ENCODE measurements around the gene HIVEP3.

HIVEP3 gene

DNA sequence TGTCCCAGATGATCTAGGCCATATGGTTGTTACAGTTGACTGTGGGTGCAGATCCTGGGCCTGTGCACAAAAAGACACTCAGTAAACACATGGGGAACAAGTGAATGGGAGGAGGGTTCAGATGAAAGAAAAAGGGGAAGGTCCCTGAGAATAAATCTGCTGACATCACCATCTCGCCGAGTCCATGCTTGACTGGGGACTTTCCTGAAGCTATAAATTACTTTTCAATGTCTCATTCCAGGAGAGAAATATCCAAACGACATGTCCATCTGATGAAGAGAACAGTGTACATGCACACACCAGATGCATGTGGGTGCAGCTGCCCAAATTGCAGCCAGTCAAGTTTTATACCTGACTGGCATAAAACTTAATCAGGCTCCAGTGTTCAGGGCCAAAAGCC, 109.0 kb downstream of the HIVEP3 start:
- peak; percentile 21 for DNase-seq

GRCh38 chr1:41807390-41807789, 111.3 kb downstream of the HIVEP3 start:
- no peak for DNase-seq

DNA sequence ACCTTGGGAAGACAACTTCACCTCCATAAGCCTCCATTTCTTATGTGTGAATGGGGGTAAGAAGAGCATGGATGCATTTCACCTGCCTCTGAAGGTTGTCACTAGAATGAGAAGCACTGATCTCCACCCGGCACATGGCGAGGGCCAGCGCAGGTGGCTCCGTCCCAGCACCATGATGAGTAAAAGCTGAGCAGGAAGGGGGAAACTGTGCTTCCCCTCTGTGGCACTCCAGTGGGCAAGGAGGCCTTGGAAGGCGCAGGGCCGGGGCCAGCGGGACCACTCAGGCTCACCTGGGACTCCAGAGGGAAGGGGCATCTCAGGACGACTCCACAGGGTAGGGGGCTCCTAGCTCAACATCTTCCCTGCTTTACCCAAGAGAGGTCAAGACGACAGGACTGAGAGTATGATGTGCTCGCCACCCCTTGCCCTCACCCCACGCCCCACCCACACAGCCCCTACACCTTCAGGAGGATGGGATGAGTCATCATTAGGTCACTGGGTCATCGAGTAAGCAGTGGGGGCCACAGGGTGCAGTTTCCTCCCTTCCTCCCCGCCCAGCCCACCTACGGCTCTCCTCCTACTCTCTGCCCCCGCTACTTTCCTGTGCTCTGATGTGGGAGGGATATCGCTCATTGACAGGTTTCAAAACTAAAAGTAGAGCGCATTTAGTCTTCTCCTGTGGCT, 112.1 kb downstream of the HIVEP3 start:
- no peak for DNase-seq

GRCh38 chr1:41805771-41806471, 112.8 kb downstream of the HIVEP3 start:
- DNase-seq = no peak

GRCh38 chr1:41804176-41804575, 114.5 kb downstream of the HIVEP3 start:
- DNase-seq = peak; percentile 48

DNA sequence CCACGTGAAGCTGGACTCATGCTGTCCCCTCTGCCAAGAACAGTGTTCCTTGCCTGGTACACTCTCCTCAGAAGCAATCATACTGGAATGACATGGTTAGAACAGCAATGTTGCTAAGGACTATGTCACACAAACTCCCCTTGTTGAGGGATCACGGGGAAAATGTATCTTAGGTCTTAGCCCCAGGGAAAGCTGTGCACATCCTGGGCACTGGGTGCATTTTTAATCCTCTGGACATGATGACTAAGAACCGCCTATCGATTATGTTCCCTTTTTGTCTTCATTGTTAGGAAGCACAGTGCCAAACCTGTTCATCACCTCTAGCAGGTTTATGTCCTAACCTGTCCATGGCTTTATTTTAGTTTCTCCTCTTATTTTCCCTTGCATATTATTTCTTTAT, 115.1 kb downstream of the HIVEP3 start:
- DNase-seq = peak; percentile 48

DNA sequence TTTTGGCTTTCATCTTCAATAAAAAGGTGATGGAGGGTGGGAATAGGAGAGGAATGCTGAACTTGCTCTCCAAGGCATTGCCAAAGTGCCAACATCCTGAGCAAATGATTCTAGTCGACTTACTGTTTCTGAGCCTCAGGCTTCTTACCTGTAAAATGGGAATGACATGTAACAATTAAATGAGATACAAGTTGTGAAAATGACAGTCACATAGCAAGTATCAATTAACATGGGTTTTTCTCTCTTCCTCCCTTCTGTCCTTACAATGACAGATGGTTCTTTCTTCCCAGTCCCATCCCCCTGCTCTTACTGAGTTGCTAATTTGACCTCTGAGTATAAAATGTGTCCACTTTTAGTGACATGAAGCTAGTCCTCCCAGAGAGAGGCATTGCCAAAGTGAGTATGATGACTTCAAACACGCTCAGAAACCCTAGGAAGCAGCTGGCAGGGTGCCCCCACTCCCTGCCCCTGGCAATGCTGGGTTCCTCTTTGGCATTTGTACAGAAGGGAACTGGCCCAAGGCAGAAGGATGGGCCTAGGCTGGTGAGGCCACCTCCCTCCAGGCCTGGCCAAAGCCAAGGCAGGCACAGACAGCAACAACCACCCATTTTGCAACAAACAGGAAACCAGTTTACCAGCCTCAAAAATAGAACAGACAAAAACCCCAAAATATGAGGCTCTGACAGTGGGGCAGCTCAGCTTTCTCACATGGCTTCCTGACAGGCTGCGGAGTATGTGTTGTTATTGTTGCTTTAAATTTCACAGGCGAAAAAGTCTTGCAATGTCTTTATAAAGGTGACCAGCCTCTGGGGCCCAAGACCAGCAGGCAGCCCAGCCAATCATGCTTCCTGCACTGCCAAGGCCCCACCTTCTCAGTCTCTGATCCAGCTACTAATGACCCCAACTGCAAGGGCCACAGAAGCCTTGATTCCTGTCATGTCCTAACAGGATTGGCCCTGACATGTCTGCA, 115.9 kb downstream of the HIVEP3 start:
- peak; percentile 99 for DNase-seq

GRCh38 chr1:41800311-41800829, 118.4 kb downstream of the HIVEP3 start:
- no peak for DNase-seq

- DNase-seq = peak; percentile 40
These were observed 119.0 kb downstream of the HIVEP3 start for GRCh38 chr1:41799723-41800122.

DNA sequence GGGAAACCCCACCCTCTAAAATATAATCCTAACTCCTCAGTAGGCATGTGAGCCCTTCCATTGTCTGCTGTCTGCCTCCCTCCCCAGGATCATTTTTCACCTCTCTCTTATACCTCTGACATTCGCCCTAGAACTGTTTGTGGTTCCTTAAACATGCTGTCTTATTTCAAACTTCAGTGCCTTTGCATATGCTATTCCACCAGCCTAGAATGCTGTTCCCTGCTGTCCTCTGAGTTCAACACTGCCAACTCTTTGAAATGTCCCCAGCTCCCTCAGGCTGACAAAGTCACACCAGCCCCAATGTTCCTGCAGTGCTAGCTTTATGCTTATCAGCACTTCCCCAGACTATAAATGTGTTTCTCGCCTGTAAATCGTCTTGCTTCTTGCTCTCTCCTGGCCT, 119.5 kb downstream of the HIVEP3 start:
- no peak for DNase-seq

GRCh38 chr1:41795205-41795762, 123.4 kb downstream of the HIVEP3 start:
- peak; percentile 16 for DNase-seq

GRCh38 chr1:41794031-41794430, 124.7 kb downstream of the HIVEP3 start:
- DNase-seq = no peak

DNA sequence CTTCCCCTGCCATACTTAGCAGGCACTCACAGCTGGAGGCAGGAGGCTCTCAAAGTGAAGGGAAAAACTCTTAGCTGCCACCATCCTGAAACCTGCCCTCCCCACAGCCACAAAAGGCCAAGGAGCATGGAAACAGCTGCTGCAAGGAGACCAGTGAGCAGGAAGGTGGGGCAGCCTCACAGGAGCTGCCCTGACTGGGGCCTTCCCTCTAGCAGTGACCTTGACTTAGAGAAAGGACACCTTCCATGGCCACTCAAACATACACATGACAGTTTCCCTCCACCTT, 126.3 kb downstream of the HIVEP3 start:
- no peak for DNase-seq

- DNase-seq = peak; percentile 26
These were observed 126.8 kb downstream of the HIVEP3 start for GRCh38 chr1:41791667-41792484.

DNA sequence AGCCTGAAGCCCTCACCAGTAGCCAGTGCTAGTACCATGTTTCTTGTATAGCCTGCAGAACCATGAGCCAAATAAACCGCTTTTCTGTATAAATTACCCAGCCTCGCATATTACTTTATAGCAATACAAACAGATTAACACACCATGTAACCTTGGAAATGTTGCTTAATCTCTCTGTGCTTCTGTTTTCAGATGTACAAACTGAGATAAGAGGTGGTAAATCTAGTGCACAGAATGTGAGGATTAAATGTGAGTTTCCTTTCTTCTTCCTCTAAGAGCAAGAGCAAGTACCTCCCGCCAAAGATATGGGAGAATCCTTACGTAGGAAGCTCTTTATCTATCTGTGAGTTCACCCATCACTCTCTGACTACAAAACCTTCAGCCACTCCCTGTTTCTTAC, 128.4 kb downstream of the HIVEP3 start:
- peak; percentile 36 for DNase-seq

- peak; percentile 49 for DNase-seq
These were observed 128.9 kb downstream of the HIVEP3 start for GRCh38 chr1:41789661-41790330.

DNA sequence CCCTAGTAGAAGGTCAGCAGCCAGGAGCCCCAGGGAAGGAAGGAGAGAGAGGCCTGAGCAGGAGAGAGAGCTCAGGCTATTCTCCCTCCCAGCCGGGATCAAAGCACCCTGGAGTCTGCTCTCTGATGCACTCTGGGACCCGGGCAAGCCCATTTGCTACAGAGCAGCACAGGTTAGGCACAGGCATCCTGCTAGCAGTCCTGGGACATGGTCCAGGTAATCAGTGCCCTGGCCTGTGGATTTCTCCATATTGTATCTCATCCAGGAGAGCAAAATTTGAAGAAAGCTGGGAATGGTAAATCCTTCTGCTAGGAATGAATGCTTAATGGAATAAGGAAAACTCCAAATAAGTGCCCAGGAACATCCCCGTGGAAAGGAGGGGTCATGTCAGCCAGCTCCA, 130.3 kb downstream of the HIVEP3 start:
- no peak for DNase-seq

DNA sequence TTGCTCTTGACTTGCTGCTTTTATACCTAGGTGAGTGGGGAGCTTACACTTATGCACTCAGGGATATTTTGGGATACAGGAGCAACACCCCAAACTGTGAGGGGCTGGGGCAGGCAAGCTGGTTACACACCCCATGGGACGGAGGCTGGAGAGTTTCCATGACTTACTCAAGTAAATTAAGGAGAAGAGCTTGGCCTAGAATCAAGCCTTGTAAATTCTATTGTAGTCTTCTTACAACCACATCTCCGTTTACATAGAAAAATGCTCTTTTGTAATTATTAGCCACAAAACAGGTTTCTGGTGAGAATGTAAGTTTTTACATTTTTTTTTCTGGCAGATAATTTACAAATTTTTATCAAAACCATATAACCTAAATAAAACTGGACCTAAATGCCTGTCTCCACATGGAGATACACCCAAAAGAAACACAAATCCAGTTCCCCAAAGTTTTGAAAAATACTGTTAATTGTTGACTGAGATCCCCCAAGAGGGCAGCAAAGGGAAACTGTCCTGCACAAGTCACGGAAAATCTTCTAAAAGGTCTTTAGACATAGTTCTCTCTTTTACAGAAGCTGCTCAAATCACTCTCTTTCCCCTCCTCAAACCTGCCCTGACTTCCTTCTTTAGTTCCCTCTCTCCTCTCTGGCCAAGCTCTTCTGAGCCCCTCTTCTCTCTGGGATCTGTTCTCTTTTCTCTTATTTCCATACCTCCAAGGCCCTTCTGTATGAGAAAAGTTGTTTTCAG, 134.0 kb downstream of the HIVEP3 start:
- peak; percentile 62 for DNase-seq

DNA sequence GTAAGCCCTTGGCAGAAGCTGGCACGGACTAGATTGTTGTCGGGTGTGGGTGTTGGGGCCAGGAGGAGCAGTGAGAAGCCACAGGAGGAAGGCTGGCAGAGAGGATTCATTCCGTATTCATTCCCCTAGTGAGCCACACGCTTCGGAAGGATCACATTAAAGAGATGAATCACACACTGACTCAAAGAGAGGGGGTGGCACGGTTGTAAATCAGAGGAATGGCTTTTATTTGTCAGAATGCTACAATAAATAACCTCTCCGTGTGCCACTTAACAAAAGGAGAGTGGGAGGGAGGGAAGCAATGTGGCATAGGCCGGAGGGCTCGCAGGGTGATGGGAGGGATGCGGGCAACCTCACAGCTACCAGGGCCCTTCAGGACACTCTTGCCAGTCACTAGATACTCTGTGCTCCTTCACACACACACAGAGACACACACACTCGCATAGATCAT, 135.5 kb downstream of the HIVEP3 start:
- peak; percentile 65 for DNase-seq

DNA sequence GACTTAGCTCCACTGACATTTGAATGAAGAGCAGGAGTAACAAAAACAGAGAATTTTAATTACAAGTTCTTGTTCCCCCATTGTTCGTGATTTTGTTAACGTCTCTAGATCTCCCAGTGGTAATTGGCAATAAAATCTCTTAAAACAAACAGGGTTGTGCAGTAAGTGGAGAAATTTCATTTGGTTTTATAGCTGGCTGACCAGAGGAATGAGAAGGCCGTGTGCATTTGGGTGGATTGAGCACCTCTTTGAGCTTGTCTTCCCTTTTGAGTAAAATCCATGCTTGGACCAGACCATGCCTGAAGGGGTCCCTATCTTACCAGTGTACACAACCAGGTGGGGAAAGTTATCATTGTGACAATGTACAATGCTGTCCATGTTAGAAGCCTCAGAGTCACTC, 137.8 kb downstream of the HIVEP3 start:
- no peak for DNase-seq

DNA sequence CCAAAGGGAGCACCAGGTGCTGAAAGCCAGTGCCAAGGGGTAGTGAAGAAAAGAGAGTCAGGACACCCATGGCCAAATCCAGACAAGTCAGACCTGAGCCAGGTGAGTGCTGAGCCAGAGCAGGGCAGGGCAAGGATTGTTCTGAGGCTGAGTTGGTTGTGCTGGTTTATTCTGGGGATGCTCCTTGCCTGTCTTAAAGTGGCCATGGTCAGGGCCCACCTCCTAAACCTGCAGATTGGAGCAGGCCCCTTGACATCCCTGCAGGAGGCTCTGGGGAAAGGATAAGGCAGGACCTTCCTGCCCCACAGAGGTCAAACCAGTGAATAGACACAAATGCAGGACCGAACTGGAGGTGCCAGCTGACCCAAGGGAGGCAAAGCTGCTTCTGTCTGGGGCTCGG, 138.4 kb downstream of the HIVEP3 start:
- DNase-seq = no peak
